HG03432 (cell line): Measurements from ENCODE around the gene HM13.
"Not testable (repeated sequence)": the region's sequence is repeated elsewhere in the genome, so short reads cannot be mapped to it uniquely, and the experiment has no call there.

ENCODE experiments used
- ATAC-seq: cut with Tn5 transposase; IDR thresholded peaks from one replicate; pipeline ENCODE4 v1.9.1; 2021; ENCODE audit warnings: mild to moderate bottlenecking, moderate library complexity; ENCODE audit not compliant: unreplicated experiment

HM13 gene

GRCh38 chr20:31605031-31605901, 91.0 kb downstream of the HM13 start, which contains the start of gene ID1:
Gene ID1 (plus strand): TSS chr20:31605289. CDS start chr20:31605388, 99 bp downstream.
- ATAC-seq, result peak; percentile 86

GRCh38 chr20:31605902-31606803, 91.9 kb downstream of the HM13 start:
- no peak for ATAC-seq

GRCh38 chr20:31606804-31607639, 92.8 kb downstream of the HM13 start:
- ATAC-seq, result no peak

- no peak for ATAC-seq
These were observed 93.5 kb downstream of the HM13 start for GRCh38 chr20:31607640-31608250.

- ATAC-seq, result no peak
These were observed 94.2 kb downstream of the HM13 start for GRCh38 chr20:31608251-31608945.

- not testable (repeated sequence) for ATAC-seq
These were observed 98.0 kb downstream of the HM13 start for GRCh38 chr20:31612271-31612640.

GRCh38 chr20:31615416-31615815, 101.2 kb downstream of the HM13 start:
- no peak for ATAC-seq

- ATAC-seq, result no peak
These were observed 103.3 kb downstream of the HM13 start for GRCh38 chr20:31617432-31618104.
